ENCODE results near the gene COPS7B.
A peak's percentile ranks its signal among the peaks of the same experiment; 100 is the strongest.

COPS7B gene

GRCh38 chr2:231765496-231765929 lies 20.7 kb upstream of the COPS7B start:
- Histone ChIP-seq H3K36me3 (ENCODE audit: control insufficient read depth, insufficient read depth, low read length) (no peaks in the 10 kb centered on the region), H3K4me1 (ENCODE audit: control insufficient read depth, insufficient read depth, low read length) (no peaks in the 10 kb centered on the region), H3K27me3 (ENCODE audit: control insufficient read depth, insufficient read depth, low read length) (no peaks in the 10 kb centered on the region), H3K27ac (ENCODE audit: low read depth, low read length) (no peak overlapping the region), H3K9ac (ENCODE audit: low read length) (no peak overlapping the region), H3K4me3 (ENCODE audit: low read length) (no peak overlapping the region)

DNA sequence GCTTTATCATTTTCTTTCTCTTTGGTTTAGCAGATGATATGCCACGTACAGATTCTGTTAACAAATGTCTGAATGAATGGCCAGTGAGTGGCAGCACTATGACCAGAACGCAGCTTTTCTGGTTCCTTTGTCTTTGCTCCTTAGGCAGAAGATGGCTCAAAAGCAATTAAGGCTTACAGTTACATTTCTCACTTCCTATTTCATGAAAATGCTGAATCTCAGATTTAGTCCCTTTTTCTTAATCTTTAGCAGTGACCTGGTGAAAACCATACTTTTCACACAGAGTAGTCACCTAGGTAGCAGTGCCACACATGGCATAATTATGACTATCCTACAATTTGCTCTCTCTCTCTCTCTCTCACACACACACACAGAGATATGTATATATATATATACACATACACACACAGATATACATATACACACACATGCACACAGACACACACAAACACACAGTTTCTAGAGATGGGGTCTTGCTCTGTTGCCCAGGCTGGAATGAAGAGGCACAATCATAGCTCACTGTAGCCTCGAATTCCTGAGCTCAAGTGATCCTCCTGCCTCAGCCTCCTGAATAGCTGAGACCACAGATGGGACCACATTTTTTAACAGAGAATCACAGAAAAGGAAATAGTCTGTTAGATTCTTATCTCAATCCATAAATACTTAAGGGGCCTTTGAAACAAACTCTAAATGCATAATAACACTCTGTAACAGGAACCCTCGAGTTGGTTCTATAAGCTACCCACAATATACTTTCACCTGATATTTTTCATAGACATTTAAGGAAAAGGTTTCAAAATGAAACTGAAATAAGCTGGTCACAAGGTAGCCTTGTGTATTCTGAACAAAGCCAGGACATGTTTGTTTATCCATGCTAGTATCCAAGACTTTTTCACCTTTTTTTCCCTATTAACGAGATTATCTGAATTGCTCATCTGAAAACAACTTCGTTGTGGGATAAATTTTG lies 16.8 kb upstream of the COPS7B start:
- Histone ChIP-seq H3K27me3 (ENCODE audit: control insufficient read depth, insufficient read depth, low read length) (no peaks in the 10 kb centered on the region), H3K4me3 (ENCODE audit: low read length) (no peak overlapping the region), H3K4me1 (ENCODE audit: control insufficient read depth, insufficient read depth, low read length) (no peaks in the 10 kb centered on the region), H3K9ac (ENCODE audit: low read length) (no peak overlapping the region), H3K36me3 (ENCODE audit: control insufficient read depth, insufficient read depth, low read length) (no peaks in the 10 kb centered on the region), H3K27ac (ENCODE audit: low read depth, low read length) (no peak overlapping the region)

- Histone ChIP-seq H3K4me3 (ENCODE audit: low read length) (peak overlapping the region; percentile 100), H3K27me3 (ENCODE audit: control insufficient read depth, insufficient read depth, low read length) (no peaks in the 10 kb centered on the region), H3K36me3 (ENCODE audit: control insufficient read depth, insufficient read depth, low read length) (no peaks in the 10 kb centered on the region), H3K9ac (ENCODE audit: low read length) (no peak overlapping the region), H3K27ac (ENCODE audit: low read depth, low read length) (peak overlapping the region; percentile 93), H3K4me1 (ENCODE audit: control insufficient read depth, insufficient read depth, low read length) (peaks cover 2% of the 10 kb centered on the region)
Measured at GRCh38 chr2:231780123-231780908, 5.9 kb upstream of the COPS7B start.

DNA sequence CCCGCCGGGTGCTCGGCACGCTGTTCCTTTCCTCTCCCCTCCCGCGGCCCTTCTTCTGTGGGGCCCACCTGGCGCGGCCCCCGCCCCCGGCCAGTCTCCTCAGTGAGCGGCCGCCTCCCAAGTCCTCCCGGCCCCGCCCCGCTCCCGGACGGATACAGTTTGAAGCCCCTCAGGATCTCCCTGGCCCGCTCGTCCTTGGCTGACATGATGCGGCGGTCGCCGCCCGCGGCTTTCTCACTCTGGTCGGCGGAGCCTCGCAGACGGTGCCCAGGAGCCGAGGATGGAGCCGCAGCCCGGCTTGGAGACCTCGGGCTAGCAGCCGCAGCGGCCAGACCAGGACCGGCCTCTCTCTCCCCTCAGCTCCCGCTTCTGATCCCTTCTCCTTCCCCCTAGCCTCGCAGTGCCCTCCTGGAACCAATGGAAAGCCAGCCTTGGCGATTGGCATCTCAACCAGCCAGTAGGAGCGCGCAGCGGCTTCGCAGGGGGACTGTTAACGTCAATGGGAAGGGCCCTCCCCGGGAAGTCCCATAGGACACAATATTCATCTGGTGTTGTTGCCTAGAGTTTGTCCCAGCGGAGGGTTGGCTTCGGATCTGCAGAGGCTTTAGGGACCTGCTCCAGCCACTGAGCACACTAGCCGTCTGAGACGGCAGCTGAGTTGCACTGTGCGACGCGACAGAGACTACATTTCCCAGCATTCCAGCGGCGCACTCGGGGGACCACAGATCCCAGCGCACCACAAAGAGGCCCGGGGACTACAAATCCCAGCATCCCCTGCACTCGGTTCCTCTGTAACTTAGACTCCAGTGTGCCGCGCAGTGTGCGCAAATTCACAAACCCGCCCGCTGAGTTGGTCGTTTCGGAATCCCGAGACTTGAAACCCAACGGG lies 5.1 kb upstream of the COPS7B start, which contains the start of gene PDE6D:
Gene PDE6D, minus strand, starts transcription at position 374 of the 889 bp plus-strand sequence. Its CDS starts 168 bp downstream, at position 206.
- Histone ChIP-seq H3K4me3 (ENCODE audit: low read length) (peak within 1 kb of the TSS; percentile 100), H3K27ac (ENCODE audit: low read depth, low read length) (peak within 1 kb of the TSS; percentile 93), H3K4me1 (ENCODE audit: control insufficient read depth, insufficient read depth, low read length) (peaks cover 6% of the 10 kb centered on the region), H3K9ac (ENCODE audit: low read length) (peak within 1 kb of the TSS; percentile 83), H3K36me3 (ENCODE audit: control insufficient read depth, insufficient read depth, low read length) (no peaks in the 10 kb centered on the region), H3K27me3 (ENCODE audit: control insufficient read depth, insufficient read depth, low read length) (no peaks in the 10 kb centered on the region)

- H3K4me1 ChIP-seq (ENCODE audit: control insufficient read depth, insufficient read depth, low read length), result peaks cover 10% of the 10 kb centered on the region
- H3K4me3 ChIP-seq (ENCODE audit: low read length), result peak overlapping the region; percentile 100
- H3K27me3 ChIP-seq (ENCODE audit: control insufficient read depth, insufficient read depth, low read length), result no peaks in the 10 kb centered on the region
- H3K36me3 ChIP-seq (ENCODE audit: control insufficient read depth, insufficient read depth, low read length), result no peaks in the 10 kb centered on the region
- peak overlapping the region; percentile 55 for H3K9ac ChIP-seq (ENCODE audit: low read length)
- H3K27ac ChIP-seq (ENCODE audit: low read depth, low read length), result peak overlapping the region; percentile 93
Measured at GRCh38 chr2:231781798-231782726, 4.2 kb upstream of the COPS7B start.

DNA sequence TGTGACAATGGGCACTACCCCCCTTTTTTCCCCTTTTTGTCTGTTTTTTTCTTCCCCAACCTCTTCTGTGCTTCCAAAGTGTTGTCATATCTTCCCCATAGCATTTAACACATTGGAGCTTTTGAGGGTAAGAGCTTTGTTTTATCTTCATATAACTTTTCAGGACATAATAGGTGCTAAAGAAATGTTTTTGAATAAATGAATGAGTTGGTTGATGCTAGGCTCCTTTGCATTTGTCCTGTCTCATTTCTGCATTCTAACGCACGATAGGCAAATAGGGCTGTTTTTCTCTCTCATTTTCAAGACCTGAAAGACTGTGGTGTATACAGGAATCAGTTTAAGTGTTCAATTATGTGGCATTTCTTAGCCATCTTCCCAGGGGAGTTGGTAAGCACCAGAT lies 832 bp upstream of the COPS7B start:
- no peak overlapping the region for H3K27ac ChIP-seq (ENCODE audit: low read depth, low read length)
- no peaks in the 10 kb centered on the region for H3K27me3 ChIP-seq (ENCODE audit: control insufficient read depth, insufficient read depth, low read length)
- no peak overlapping the region for H3K9ac ChIP-seq (ENCODE audit: low read length)
- peaks cover 10% of the 10 kb centered on the region for H3K4me1 ChIP-seq (ENCODE audit: control insufficient read depth, insufficient read depth, low read length)
- peaks cover 3% of the 10 kb centered on the region for H3K36me3 ChIP-seq (ENCODE audit: control insufficient read depth, insufficient read depth, low read length)
- peak overlapping the region; percentile 83 for H3K4me3 ChIP-seq (ENCODE audit: low read length)

- no peak overlapping the region for H3K9ac ChIP-seq (ENCODE audit: low read length)
- H3K36me3 ChIP-seq (ENCODE audit: control insufficient read depth, insufficient read depth, low read length), result peaks cover 3% of the 10 kb centered on the region
- no peaks in the 10 kb centered on the region for H3K27me3 ChIP-seq (ENCODE audit: control insufficient read depth, insufficient read depth, low read length)
- H3K4me3 ChIP-seq (ENCODE audit: low read length), result peak overlapping the region; percentile 83
- H3K27ac ChIP-seq (ENCODE audit: low read depth, low read length), result peak overlapping the region; percentile 49
- peaks cover 10% of the 10 kb centered on the region for H3K4me1 ChIP-seq (ENCODE audit: control insufficient read depth, insufficient read depth, low read length)
Measured at GRCh38 chr2:231785822-231786176, 446 bp upstream of the COPS7B start.

DNA sequence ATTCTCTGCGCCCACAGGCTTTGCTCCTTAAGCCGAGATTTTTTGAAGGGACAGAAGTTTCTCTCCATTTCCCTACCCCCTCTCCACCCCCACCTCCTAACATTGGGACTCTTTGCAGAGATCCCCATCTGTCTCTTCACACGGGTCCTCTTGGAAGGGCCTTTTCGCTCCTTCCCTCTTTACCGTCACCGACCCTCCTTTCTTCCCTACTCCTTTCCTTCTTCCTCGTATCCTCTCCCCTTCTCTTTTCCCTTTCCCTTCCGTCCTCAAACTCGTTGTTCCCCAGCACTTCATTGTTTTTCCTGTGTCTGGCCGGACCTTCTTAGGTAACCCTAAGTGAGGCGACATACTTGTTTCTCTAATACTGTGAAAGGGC lies 660 bp downstream of the COPS7B start:
- peak overlapping the region; percentile 22 for H3K9ac ChIP-seq (ENCODE audit: low read length)

GRCh38 chr2:231791107-231791506 lies 4.9 kb downstream of the COPS7B start:
- Histone ChIP-seq H3K9ac (ENCODE audit: low read length) (no peak overlapping the region), H3K27me3 (ENCODE audit: control insufficient read depth, insufficient read depth, low read length) (no peaks in the 10 kb centered on the region), H3K4me3 (ENCODE audit: low read length) (no peak overlapping the region), H3K36me3 (ENCODE audit: control insufficient read depth, insufficient read depth, low read length) (peaks cover 13% of the 10 kb centered on the region), H3K4me1 (ENCODE audit: control insufficient read depth, insufficient read depth, low read length) (peaks cover 6% of the 10 kb centered on the region), H3K27ac (ENCODE audit: low read depth, low read length) (no peak overlapping the region)

More for the DNA sequence above, 660 bp downstream of the COPS7B start:
- Histone ChIP-seq H3K27me3 (ENCODE audit: control insufficient read depth, insufficient read depth, low read length) (no peaks in the 10 kb centered on the region), H3K36me3 (ENCODE audit: control insufficient read depth, insufficient read depth, low read length) (peaks cover 3% of the 10 kb centered on the region), H3K27ac (ENCODE audit: low read depth, low read length) (no peak overlapping the region), H3K4me3 (ENCODE audit: low read length) (peak overlapping the region; percentile 83), H3K4me1 (ENCODE audit: control insufficient read depth, insufficient read depth, low read length) (peaks cover 10% of the 10 kb centered on the region)

DNA sequence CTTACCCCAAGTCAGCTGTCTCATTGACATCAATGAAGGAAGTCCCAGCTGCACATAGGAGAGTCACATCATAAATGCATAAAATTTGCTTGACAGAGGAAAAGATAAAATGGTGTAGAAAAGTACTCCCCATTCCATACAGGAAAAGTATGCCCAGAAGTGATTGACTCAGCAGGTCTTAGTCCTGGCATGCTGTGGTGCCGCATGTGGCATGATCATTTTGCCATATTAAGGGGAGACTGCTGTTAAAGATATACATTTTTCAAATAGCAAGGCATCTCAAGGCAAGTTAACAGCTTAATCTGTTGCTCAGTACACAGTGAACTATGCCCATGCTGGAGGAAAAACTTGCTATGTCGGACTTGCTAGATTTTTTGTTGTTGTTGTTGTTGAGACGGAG lies 8.1 kb downstream of the COPS7B start:
- Histone ChIP-seq H3K4me1 (ENCODE audit: control insufficient read depth, insufficient read depth, low read length) (no peaks in the 10 kb centered on the region), H3K27me3 (ENCODE audit: control insufficient read depth, insufficient read depth, low read length) (no peaks in the 10 kb centered on the region), H3K27ac (ENCODE audit: low read depth, low read length) (no peak overlapping the region), H3K4me3 (ENCODE audit: low read length) (no peak overlapping the region), H3K36me3 (ENCODE audit: control insufficient read depth, insufficient read depth, low read length) (peaks cover 22% of the 10 kb centered on the region), H3K9ac (ENCODE audit: low read length) (no peak overlapping the region)
